Mesenchymal stem cell (in vitro differentiated cells and primary cell): ENCODE data around the gene NKAIN2.

Source experiments
- DNase-seq: peaks from one replicate; pipeline ENCODE4 v3.0.0-alpha.2; 2013
- H2AFZ ChIP-seq: one replicate; pipeline ENCODE4 v1.6.1; 2013; ENCODE audit warnings: low read depth, mild to moderate bottlenecking, control low read depth, inconsistent platforms, low read length, moderate library complexity
- H2AK5ac ChIP-seq: 2 replicates; pipeline ENCODE4 v1.6.1; 2013; ENCODE audit warnings: low read length, moderate library complexity, mild to moderate bottlenecking, inconsistent platforms; ENCODE audit not compliant: severe bottlenecking
- H2BK120ac ChIP-seq: one replicate; pipeline ENCODE4 v1.6.1; 2013; ENCODE audit warnings: low read depth, mild to moderate bottlenecking, inconsistent platforms, low read length, moderate library complexity
- H2BK12ac ChIP-seq, 2 experiments: one replicate each; pipeline ENCODE4 v1.6.1; 2013; ENCODE audit warnings: inconsistent platforms in 2 of 2, low read length in 2 of 2, mild to moderate bottlenecking in 2 of 2, moderate library complexity in 2 of 2, control low read depth in 1 of 2
- H2BK15ac ChIP-seq: one replicate; pipeline ENCODE4 v1.6.1; 2013; ENCODE audit warnings: mild to moderate bottlenecking, low read depth, inconsistent platforms; ENCODE audit not compliant: poor library complexity, severe bottlenecking
- H2BK5ac ChIP-seq: 2 replicates; pipeline ENCODE4 v1.6.1; 2013; ENCODE audit warnings: low read depth, mild to moderate bottlenecking, low read length, control low read depth, inconsistent platforms; ENCODE audit not compliant: poor library complexity, severe bottlenecking
- H3K14ac ChIP-seq, 2 experiments: one replicate each; pipeline ENCODE4 v1.6.1; 2013; ENCODE audit warnings: inconsistent platforms in 2 of 2, low read length in 2 of 2, control low read depth in 1 of 2, mild to moderate bottlenecking in 1 of 2, moderate library complexity in 1 of 2
- H3K18ac ChIP-seq, 2 experiments: one replicate each; pipeline ENCODE4 v1.6.1; 2013; ENCODE audit warnings: inconsistent platforms in 2 of 2, low read length in 2 of 2, control low read depth in 1 of 2, low read depth in 1 of 2, mild to moderate bottlenecking in 1 of 2
- H3K23ac ChIP-seq, 2 experiments: one replicate each; pipeline ENCODE4 v1.6.1; 2013; ENCODE audit warnings: inconsistent platforms in 2 of 2, low read length in 2 of 2, mild to moderate bottlenecking in 2 of 2, moderate library complexity in 2 of 2, control low read depth in 1 of 2
- H3K27ac ChIP-seq: 2 replicates; pipeline ENCODE4 v1.5.1; 2013; ENCODE audit warnings: mild to moderate bottlenecking, moderate library complexity, low read length, control low read depth, inconsistent platforms; ENCODE audit not compliant: poor library complexity, severe bottlenecking
- H3K27me3 ChIP-seq, 2 experiments: 2 replicates each; pipeline versions ENCODE4 v1.6.1 to v1.7.0; 2013; ENCODE audit warnings: low read length in 2 of 2, mild to moderate bottlenecking in 2 of 2, moderate library complexity in 2 of 2, control low read depth in 1 of 2, inconsistent platforms in 1 of 2; ENCODE audit not compliant: control insufficient read depth in 1 of 2, insufficient read depth in 1 of 2
- H3K36me3 ChIP-seq, 2 experiments: 2 replicates each; pipeline versions ENCODE4 v1.6.1 to v1.7.0; 2013; ENCODE audit warnings: low read length in 2 of 2, control low read depth in 1 of 2, inconsistent platforms in 1 of 2, low read depth in 1 of 2, mild to moderate bottlenecking in 1 of 2; ENCODE audit not compliant: insufficient read depth in 2 of 2, control insufficient read depth in 1 of 2
- H3K4ac ChIP-seq, 2 experiments: one replicate each; pipeline ENCODE4 v1.6.1; 2013; ENCODE audit warnings: inconsistent platforms in 2 of 2, low read length in 2 of 2, mild to moderate bottlenecking in 2 of 2, moderate library complexity in 2 of 2, control low read depth in 1 of 2, low read depth in 1 of 2
- H3K4me1 ChIP-seq: 2 replicates; pipeline ENCODE4 v1.6.1; 2013; ENCODE audit warnings: low read depth, low read length, control low read depth; ENCODE audit not compliant: control insufficient read depth, insufficient read depth
- H3K4me2 ChIP-seq: 2 replicates; pipeline ENCODE4 v1.6.1; 2013; ENCODE audit warnings: low read length, mild to moderate bottlenecking, inconsistent platforms; ENCODE audit not compliant: poor library complexity, severe bottlenecking
- H3K4me3 ChIP-seq, 2 experiments: 2 replicates each; pipeline versions ENCODE4 v1.5.1 to v1.7.0; 2013; ENCODE audit warnings: low read length in 2 of 2, mild to moderate bottlenecking in 2 of 2, control low read depth in 1 of 2, low read depth in 1 of 2; ENCODE audit not compliant: insufficient read depth in 1 of 2
- H3K79me1 ChIP-seq: replicated peaks from 2 replicates; pipeline ENCODE4 v1.6.1; 2013; ENCODE audit warnings: mild to moderate bottlenecking, control low read depth, low read length, inconsistent platforms; ENCODE audit not compliant: poor library complexity, severe bottlenecking
- H3K9ac ChIP-seq: 2 replicates; pipeline ENCODE4 v1.7.0; 2013; ENCODE audit warnings: mild to moderate bottlenecking, low read length, moderate library complexity
- H3K9me3 ChIP-seq: 2 replicates; pipeline ENCODE4 v1.7.0; 2013; ENCODE audit warnings: mild to moderate bottlenecking, low read length; ENCODE audit not compliant: control insufficient read depth
- H4K8ac ChIP-seq: one replicate; pipeline ENCODE4 v1.6.1; 2013; ENCODE audit warnings: inconsistent platforms, mild to moderate bottlenecking, low read length, moderate library complexity
- H4K91ac ChIP-seq: one replicate; pipeline ENCODE4 v1.6.1; 2013; ENCODE audit warnings: mild to moderate bottlenecking, low read length, inconsistent platforms
- WGBS: methylation state at CpG from one replicate; pipeline ENCODE4 v1.1.7; 2013; ENCODE audit warnings: mixed read lengths; 5-methylcytosine and 5-hydroxymethylcytosine counted together

NKAIN2 gene

DNA sequence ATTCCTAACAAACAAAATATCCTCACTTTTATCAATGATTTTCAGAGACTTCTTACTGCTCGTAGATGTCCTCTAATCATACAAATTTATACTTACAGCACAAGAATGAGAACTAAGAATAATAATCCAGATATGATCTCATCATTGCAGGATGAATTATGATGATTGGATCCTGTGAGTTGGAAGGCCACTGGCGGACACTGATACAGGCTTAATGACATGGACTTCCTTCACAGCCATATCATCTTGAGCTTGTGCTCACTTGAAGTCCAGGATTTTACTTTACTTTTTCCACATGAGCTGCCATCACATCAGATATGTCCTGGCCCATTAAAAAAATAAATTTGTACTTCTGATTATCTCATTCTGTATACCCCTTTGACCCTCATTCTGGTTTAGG, 94.3 kb downstream of the NKAIN2 start:
- H3K23ac ChIP-seq: no peak overlapping the region
- H3K9ac ChIP-seq: no peak overlapping the region
- H3K4me1 ChIP-seq: no peaks in the 10 kb centered on the region
- H2BK120ac ChIP-seq: no peak overlapping the region
- no peaks in the 10 kb centered on the region for H3K79me1 ChIP-seq
- no peak for DNase-seq
- H3K4ac ChIP-seq: no peak overlapping the region
- no peak overlapping the region for H2BK15ac ChIP-seq
- H4K91ac ChIP-seq: no peak overlapping the region
- no peak overlapping the region for H2AK5ac ChIP-seq
- no peaks in the 10 kb centered on the region for H3K36me3 ChIP-seq
- H3K27me3 ChIP-seq: no peaks in the 10 kb centered on the region
- no peak overlapping the region for H2BK12ac ChIP-seq
- H3K27ac ChIP-seq: no peak overlapping the region
- H2BK5ac ChIP-seq: no peak overlapping the region
- no peak overlapping the region for H3K4me3 ChIP-seq
- H3K14ac ChIP-seq: no peak overlapping the region
- H3K4me2 ChIP-seq: no peak overlapping the region
- 94% methylated on average over 1 of the region's 2 CpGs for whole genome bisulfite sequencing
- H2AFZ ChIP-seq: no peak overlapping the region
- no peak overlapping the region for H4K8ac ChIP-seq
- H3K9me3 ChIP-seq: no peaks in the 10 kb centered on the region
- H3K18ac ChIP-seq: no peak overlapping the region

DNA sequence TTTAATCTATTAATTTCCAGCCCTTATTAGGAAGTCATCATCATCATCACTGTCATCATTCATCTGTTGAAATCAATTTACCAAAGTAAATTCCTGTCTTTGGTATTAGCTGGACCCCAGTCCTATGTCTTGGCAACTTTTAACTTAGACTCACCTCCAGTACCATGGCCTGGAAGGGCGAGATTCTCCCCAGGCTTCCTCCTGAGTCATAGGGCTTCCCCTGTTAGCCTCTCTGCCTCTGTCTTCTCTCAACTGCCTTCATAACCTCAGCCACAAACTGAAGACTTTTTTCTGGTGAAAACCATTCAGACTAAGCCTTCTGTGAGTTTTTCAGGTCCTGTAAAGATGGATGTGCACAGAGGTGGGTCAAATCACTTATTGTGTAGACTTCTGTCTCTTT, 95.0 kb downstream of the NKAIN2 start:
- H3K4me2 ChIP-seq: no peak overlapping the region
- H4K91ac ChIP-seq: no peak overlapping the region
- H3K9me3 ChIP-seq: no peaks in the 10 kb centered on the region
- 50% methylated on average over 1 of the region's 1 CpG for WGBS
- no peak overlapping the region for H3K4me3 ChIP-seq
- no peak overlapping the region for H3K18ac ChIP-seq
- no peaks in the 10 kb centered on the region for H3K4me1 ChIP-seq
- no peak for DNase-seq
- no peaks in the 10 kb centered on the region for H3K27me3 ChIP-seq
- H2AFZ ChIP-seq: no peak overlapping the region
- no peak overlapping the region for H3K9ac ChIP-seq
- H3K79me1 ChIP-seq: no peaks in the 10 kb centered on the region
- no peak overlapping the region for H4K8ac ChIP-seq
- H3K23ac ChIP-seq: no peak overlapping the region
- H2AK5ac ChIP-seq: no peak overlapping the region
- H3K27ac ChIP-seq: no peak overlapping the region
- no peak overlapping the region for H2BK5ac ChIP-seq
- H3K36me3 ChIP-seq: no peaks in the 10 kb centered on the region
- no peak overlapping the region for H2BK15ac ChIP-seq
- H3K4ac ChIP-seq: no peak overlapping the region
- H3K14ac ChIP-seq: no peak overlapping the region
- H2BK12ac ChIP-seq: no peak overlapping the region
- no peak overlapping the region for H2BK120ac ChIP-seq

DNA sequence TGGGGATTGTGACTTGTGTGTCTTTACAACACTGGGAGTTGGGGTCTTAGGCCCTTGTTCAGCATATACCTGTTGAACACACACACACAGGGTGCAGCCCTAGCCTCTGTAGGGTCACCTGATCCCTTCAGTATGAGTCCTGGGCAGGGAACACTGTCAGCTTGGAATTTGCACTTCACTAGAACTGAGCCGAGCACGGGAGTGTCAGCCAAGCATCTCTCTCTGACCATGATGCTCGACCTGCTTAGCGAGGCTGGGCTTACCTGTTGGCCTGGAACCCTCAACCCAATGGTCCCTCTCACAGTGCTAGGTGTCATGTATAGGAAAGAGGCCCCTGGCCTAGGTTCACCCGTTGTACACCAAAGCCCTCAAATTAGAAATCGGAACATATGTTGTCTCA, 96.1 kb downstream of the NKAIN2 start:
- H3K4me2 ChIP-seq: no peak overlapping the region
- no peak overlapping the region for H2BK12ac ChIP-seq
- H3K4me3 ChIP-seq: no peak overlapping the region
- H3K79me1 ChIP-seq: no peaks in the 10 kb centered on the region
- DNase-seq: no peak
- no peak overlapping the region for H2BK120ac ChIP-seq
- no peak overlapping the region for H2BK5ac ChIP-seq
- no peak overlapping the region for H4K8ac ChIP-seq
- no peaks in the 10 kb centered on the region for H3K27me3 ChIP-seq
- no peak overlapping the region for H3K4ac ChIP-seq
- no peak overlapping the region for H3K18ac ChIP-seq
- H2BK15ac ChIP-seq: no peak overlapping the region
- H2AFZ ChIP-seq: no peak overlapping the region
- no peak overlapping the region for H2AK5ac ChIP-seq
- H3K9ac ChIP-seq: no peak overlapping the region
- no peak overlapping the region for H3K14ac ChIP-seq
- H3K36me3 ChIP-seq: no peaks in the 10 kb centered on the region
- no peaks in the 10 kb centered on the region for H3K9me3 ChIP-seq
- no peak overlapping the region for H4K91ac ChIP-seq
- H3K23ac ChIP-seq: no peak overlapping the region
- H3K4me1 ChIP-seq: no peaks in the 10 kb centered on the region
- 89% methylated on average over 6 of the region's 6 CpGs for WGBS
- no peak overlapping the region for H3K27ac ChIP-seq

DNA sequence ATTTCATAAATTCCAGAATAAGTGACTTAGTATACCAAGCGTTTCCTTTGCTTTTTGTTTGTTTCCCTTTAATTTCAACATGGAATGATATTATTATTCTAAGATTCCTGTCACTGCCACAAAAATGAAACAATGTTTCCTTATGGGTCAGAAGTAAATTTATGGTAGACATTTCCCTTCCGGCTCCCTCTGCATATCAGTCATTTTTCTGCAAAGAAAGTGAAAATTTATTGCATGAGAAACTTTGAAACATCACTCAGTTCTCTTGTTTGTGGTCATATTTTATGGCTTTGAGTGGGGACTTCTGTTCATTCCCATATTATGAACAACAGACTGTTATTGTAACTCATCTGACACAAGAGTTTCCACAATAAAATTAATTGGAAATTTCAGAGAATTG, 97.8 kb downstream of the NKAIN2 start:
- Histone ChIP-seq H3K18ac (no peak overlapping the region), H3K4me2 (no peak overlapping the region), H2BK12ac (no peak overlapping the region), H3K23ac (no peak overlapping the region), H4K8ac (no peak overlapping the region), H3K4me1 (no peaks in the 10 kb centered on the region), H2AFZ (no peak overlapping the region), H3K27ac (no peak overlapping the region), H3K4me3 (no peak overlapping the region), H3K9ac (no peak overlapping the region), H4K91ac (no peak overlapping the region), H2BK15ac (no peak overlapping the region), H3K9me3 (no peaks in the 10 kb centered on the region), H3K36me3 (no peaks in the 10 kb centered on the region), H2AK5ac (no peak overlapping the region), H3K27me3 (no peaks in the 10 kb centered on the region), H3K14ac (no peak overlapping the region), H3K4ac (no peak overlapping the region), H2BK5ac (no peak overlapping the region), H3K79me1 (no peaks in the 10 kb centered on the region), H2BK120ac (no peak overlapping the region)
- WGBS: no CpG with 5 or more reads among the region's 2 CpGs
- DNase-seq: peak; percentile 17
